ENCODE results near the gene FGD4.

Gene FGD4

GRCh38 chr12:32366714-32367113 is 32.6 kb upstream of the FGD4 start:
- no peak for DNase-seq (ENCODE audit: low read depth)
- H3K4me3 ChIP-seq (ENCODE audit: control insufficient read depth, low read depth, low read length) = no peak overlapping the region
- TF ChIP-seq CTCF (conservative IDR thresholded peaks at IDR 0.05; ENCODE audit: control insufficient read depth, insufficient read depth, low read depth, low read length) = no peak

- TF ChIP-seq CTCF (conservative IDR thresholded peaks at IDR 0.05; ENCODE audit: control insufficient read depth, insufficient read depth, low read depth, low read length) = no peak
- no peak for DNase-seq (ENCODE audit: low read depth)
- no peak overlapping the region for H3K4me3 ChIP-seq (ENCODE audit: control insufficient read depth, low read depth, low read length)
These were observed 32.0 kb upstream of the FGD4 start for GRCh38 chr12:32367381-32367780.

GRCh38 chr12:32369202-32369601 is 30.2 kb upstream of the FGD4 start:
- DNase-seq (ENCODE audit: low read depth) = no peak
- TF ChIP-seq CTCF (conservative IDR thresholded peaks at IDR 0.05; ENCODE audit: control insufficient read depth, insufficient read depth, low read depth, low read length) = no peak

GRCh38 chr12:32377344-32378055 is 21.9 kb upstream of the FGD4 start:
- no peak for TF ChIP-seq CTCF (conservative IDR thresholded peaks at IDR 0.05; ENCODE audit: control insufficient read depth, insufficient read depth, low read depth, low read length)
- no peak for DNase-seq (ENCODE audit: low read depth)
- no peak overlapping the region for H3K4me3 ChIP-seq (ENCODE audit: control insufficient read depth, low read depth, low read length)

More at GRCh38 chr12:32369202-32369601, 30.2 kb upstream of the FGD4 start:
- H3K4me3 ChIP-seq (ENCODE audit: control insufficient read depth, low read depth, low read length) = no peak overlapping the region

- TF ChIP-seq CTCF (conservative IDR thresholded peaks at IDR 0.05; ENCODE audit: control insufficient read depth, insufficient read depth, low read depth, low read length) = no peak
- no peak for DNase-seq (ENCODE audit: low read depth)
- H3K4me3 ChIP-seq (ENCODE audit: control insufficient read depth, low read depth, low read length) = no peak overlapping the region
These were observed 20.1 kb upstream of the FGD4 start for GRCh38 chr12:32379213-32379612.

- no peak for TF ChIP-seq CTCF (conservative IDR thresholded peaks at IDR 0.05; ENCODE audit: control insufficient read depth, insufficient read depth, low read depth, low read length)
- H3K4me3 ChIP-seq (ENCODE audit: control insufficient read depth, low read depth, low read length) = no peak overlapping the region
- no peak for DNase-seq (ENCODE audit: low read depth)
These were observed 19.7 kb upstream of the FGD4 start for GRCh38 chr12:32379667-32380066.
